DMS79 (cell line): ENCODE data around the gene NIPSNAP2.
"Not testable (repeated sequence)": the region's sequence is repeated elsewhere in the genome, so short reads cannot be mapped to it uniquely, and the experiment has no call there.

Source experiments
- DNase-seq: peaks from one replicate; lab custom pipeline; 2025; lab: John Stamatoyannopoulos, UW

The NIPSNAP2 gene

GRCh38 chr7:56046721-56047445 is 82.5 kb downstream of the NIPSNAP2 start:
- DNase-seq = no peak

- not testable (repeated sequence) for DNase-seq
These were observed 83.2 kb downstream of the NIPSNAP2 start for GRCh38 chr7:56047446-56048116.

GRCh38 chr7:56048245-56048644 is 83.9 kb downstream of the NIPSNAP2 start:
- DNase-seq = no peak

- DNase-seq = not testable (repeated sequence)
These were observed 84.4 kb downstream of the NIPSNAP2 start for GRCh38 chr7:56048763-56049162.
